ENCODE measurements around the gene RFX4. TPM values are rescaled to one million over a fixed set of nuclear protein-coding genes. Genes with fewer than 3 reads are reported as not detected.

The RFX4 gene
- total and polyA plus RNA-seq, 2 of the 8 experiments (the other 6 are each of a cell fraction or from before 2014, with no cell fraction given) = 0.06 TPM; not detected in 1

DNA sequence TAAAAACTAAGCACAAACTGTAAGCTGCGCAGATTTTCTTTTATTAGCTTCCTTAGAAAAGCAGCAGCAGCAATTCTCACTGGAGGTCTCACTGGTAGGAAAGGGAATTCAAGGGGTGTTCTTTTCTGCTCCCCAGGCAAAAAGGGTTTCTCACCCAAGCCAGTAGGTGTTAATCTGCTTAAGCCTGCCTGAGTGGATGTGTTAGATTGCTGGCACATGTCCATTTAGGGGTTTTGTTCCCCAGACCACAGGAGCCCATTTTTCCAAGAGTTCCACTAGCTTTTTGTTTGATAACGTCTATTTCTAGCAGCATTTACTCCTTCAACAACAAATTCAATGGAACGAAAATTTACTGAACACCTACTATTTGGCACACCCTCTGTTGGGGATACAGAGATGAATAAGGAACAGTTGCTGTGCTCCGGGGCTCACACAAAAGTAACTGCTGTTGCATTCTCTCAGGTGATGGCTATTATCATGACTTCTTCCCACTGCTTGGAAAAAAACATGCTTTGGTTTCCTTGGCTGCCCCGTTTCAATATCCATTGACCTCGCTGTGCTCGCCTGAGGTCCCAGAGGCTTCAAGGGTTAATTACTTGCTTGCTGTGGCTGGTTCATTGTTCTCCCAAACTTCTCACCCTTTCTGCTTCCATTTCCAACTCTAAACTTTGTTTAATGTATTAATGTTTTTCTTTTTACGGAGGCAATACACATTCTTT is 160.6 kb downstream of the RFX4 start (continued):
- TF ChIP-seq, protein P1, sequence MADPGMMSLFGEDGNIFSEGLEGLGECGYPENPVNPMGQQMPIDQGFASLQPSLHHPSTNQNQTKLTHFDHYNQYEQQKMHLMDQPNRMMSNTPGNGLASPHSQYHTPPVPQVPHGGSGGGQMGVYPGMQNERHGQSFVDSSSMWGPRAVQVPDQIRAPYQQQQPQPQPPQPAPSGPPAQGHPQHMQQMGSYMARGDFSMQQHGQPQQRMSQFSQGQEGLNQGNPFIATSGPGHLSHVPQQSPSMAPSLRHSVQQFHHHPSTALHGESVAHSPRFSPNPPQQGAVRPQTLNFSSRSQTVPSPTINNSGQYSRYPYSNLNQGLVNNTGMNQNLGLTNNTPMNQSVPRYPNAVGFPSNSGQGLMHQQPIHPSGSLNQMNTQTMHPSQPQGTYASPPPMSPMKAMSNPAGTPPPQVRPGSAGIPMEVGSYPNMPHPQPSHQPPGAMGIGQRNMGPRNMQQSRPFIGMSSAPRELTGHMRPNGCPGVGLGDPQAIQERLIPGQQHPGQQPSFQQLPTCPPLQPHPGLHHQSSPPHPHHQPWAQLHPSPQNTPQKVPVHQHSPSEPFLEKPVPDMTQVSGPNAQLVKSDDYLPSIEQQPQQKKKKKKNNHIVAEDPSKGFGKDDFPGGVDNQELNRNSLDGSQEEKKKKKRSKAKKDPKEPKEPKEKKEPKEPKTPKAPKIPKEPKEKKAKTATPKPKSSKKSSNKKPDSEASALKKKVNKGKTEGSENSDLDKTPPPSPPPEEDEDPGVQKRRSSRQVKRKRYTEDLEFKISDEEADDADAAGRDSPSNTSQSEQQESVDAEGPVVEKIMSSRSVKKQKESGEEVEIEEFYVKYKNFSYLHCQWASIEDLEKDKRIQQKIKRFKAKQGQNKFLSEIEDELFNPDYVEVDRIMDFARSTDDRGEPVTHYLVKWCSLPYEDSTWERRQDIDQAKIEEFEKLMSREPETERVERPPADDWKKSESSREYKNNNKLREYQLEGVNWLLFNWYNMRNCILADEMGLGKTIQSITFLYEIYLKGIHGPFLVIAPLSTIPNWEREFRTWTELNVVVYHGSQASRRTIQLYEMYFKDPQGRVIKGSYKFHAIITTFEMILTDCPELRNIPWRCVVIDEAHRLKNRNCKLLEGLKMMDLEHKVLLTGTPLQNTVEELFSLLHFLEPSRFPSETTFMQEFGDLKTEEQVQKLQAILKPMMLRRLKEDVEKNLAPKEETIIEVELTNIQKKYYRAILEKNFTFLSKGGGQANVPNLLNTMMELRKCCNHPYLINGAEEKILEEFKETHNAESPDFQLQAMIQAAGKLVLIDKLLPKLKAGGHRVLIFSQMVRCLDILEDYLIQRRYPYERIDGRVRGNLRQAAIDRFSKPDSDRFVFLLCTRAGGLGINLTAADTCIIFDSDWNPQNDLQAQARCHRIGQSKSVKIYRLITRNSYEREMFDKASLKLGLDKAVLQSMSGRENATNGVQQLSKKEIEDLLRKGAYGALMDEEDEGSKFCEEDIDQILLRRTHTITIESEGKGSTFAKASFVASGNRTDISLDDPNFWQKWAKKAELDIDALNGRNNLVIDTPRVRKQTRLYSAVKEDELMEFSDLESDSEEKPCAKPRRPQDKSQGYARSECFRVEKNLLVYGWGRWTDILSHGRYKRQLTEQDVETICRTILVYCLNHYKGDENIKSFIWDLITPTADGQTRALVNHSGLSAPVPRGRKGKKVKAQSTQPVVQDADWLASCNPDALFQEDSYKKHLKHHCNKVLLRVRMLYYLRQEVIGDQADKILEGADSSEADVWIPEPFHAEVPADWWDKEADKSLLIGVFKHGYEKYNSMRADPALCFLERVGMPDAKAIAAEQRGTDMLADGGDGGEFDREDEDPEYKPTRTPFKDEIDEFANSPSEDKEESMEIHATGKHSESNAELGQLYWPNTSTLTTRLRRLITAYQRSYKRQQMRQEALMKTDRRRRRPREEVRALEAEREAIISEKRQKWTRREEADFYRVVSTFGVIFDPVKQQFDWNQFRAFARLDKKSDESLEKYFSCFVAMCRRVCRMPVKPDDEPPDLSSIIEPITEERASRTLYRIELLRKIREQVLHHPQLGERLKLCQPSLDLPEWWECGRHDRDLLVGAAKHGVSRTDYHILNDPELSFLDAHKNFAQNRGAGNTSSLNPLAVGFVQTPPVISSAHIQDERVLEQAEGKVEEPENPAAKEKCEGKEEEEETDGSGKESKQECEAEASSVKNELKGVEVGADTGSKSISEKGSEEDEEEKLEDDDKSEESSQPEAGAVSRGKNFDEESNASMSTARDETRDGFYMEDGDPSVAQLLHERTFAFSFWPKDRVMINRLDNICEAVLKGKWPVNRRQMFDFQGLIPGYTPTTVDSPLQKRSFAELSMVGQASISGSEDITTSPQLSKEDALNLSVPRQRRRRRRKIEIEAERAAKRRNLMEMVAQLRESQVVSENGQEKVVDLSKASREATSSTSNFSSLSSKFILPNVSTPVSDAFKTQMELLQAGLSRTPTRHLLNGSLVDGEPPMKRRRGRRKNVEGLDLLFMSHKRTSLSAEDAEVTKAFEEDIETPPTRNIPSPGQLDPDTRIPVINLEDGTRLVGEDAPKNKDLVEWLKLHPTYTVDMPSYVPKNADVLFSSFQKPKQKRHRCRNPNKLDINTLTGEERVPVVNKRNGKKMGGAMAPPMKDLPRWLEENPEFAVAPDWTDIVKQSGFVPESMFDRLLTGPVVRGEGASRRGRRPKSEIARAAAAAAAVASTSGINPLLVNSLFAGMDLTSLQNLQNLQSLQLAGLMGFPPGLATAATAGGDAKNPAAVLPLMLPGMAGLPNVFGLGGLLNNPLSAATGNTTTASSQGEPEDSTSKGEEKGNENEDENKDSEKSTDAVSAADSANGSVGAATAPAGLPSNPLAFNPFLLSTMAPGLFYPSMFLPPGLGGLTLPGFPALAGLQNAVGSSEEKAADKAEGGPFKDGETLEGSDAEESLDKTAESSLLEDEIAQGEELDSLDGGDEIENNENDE (IDR thresholded peaks at IDR 0.05; ENCODE audit: insufficient replicate concordance, low read length) = no peak
- TF ChIP-seq SIRT6 (IDR thresholded peaks at IDR 0.05; ENCODE audit: low read length) = no peak
- no peak for TF ChIP-seq RXRA (IDR thresholded peaks at IDR 0.05; ENCODE audit: insufficient read depth, low read depth, low read length)
- no peak for TF ChIP-seq POU5F1 (IDR thresholded peaks at IDR 0.05; ENCODE audit: low read depth, low read length)
